ENCODE results near the gene ZNF22.
A peak's percentile ranks its signal among the peaks of the same experiment; 100 is the strongest.

ZNF22 gene

DNA sequence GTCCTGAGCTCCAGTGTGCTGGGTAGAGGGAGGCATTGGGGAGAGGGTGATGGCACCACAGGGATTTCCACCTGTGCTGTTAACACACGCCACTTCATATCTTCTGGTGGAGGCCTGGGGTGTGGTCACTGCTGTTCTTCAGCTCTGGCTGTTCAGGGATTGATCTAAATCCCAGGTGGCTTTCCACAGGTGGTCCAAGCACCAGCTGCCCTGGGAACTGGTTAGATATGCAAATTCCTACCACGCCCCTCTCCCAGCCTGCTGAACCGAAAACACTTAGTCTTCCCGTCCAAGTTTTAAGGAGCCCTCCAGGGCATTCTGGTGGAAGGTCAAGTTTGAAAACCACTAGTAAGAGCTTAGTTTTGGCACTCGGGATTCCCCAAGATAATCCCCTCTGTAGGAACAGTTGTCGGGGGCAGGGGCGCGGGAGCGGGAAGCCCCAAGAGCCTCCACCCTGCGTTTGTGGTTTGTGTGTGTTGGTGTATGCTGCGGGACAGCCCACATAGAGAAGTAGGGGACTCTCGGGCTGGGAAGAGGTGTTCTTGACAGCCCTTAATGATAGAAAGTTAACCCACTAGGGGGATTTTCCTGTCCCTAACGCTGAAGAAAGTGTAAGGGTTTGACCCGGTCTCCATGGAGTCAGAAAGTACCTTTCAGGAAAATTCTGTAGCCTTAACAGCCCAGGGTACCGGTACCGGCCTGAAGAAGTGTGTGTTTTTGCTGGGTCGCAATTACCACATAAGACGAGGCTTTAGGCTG is 27.2 kb upstream of the ZNF22 start:
- Histone ChIP-seq H3K4me1 (ENCODE audit: control insufficient read depth, insufficient read depth, low read length) (peaks cover 50% of the 10 kb centered on the region), H3K4me3 (ENCODE audit: low read depth, low read length) (peak overlapping the region; percentile 11; the same call in 1 of the 2 replicates), H3K9ac (ENCODE audit: low read length) (no peak overlapping the region), H3K27ac (ENCODE audit: low read depth, low read length) (no peak overlapping the region), H3K9me3 (ENCODE audit: control insufficient read depth, insufficient read depth, low read depth, low read length) (no peaks in the 10 kb centered on the region), H3K27me3 (ENCODE audit: control insufficient read depth, insufficient read depth, low read length) (no peaks in the 10 kb centered on the region), H3K36me3 (ENCODE audit: control insufficient read depth, insufficient read depth, low read length) (peaks cover 9% of the 10 kb centered on the region)

DNA sequence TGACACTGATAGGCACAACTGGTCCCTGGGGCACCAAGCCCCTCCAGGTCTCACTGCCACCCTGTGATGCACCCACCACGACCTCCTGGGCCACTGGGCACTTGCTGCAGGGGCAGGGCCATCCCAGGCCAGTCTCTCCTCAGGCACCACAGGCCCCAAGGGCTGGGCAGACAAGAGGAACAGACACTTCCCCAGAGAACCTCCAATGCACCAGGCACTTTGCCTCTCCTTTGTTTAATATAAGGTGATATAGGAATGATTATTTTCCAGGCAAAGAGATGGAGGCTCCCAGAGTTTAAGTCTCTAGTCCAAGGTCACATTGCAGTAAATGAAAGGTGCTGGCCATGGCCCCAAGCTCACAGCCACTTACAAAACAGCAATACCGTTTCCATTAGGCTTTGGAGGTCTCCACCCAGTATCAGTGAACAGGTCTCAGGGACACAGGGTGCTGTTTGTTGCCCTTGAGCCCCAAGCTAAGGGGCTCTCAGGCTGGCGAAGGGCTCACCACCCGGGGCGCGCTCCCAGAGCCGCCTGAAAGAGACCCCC is 26.6 kb upstream of the ZNF22 start:
- peak overlapping the region; percentile 74; the same call in 1 of the 2 replicates for H3K27ac ChIP-seq (ENCODE audit: low read depth, low read length)
- peak overlapping the region; percentile 75 for H3K4me3 ChIP-seq (ENCODE audit: low read depth, low read length)
- H3K4me1 ChIP-seq (ENCODE audit: control insufficient read depth, insufficient read depth, low read length): peaks cover 56% of the 10 kb centered on the region
- peaks cover 9% of the 10 kb centered on the region for H3K36me3 ChIP-seq (ENCODE audit: control insufficient read depth, insufficient read depth, low read length)
- H3K9me3 ChIP-seq (ENCODE audit: control insufficient read depth, insufficient read depth, low read depth, low read length): no peaks in the 10 kb centered on the region
- H3K27me3 ChIP-seq (ENCODE audit: control insufficient read depth, insufficient read depth, low read length): no peaks in the 10 kb centered on the region
- H3K9ac ChIP-seq (ENCODE audit: low read length): peak overlapping the region; percentile 45

DNA sequence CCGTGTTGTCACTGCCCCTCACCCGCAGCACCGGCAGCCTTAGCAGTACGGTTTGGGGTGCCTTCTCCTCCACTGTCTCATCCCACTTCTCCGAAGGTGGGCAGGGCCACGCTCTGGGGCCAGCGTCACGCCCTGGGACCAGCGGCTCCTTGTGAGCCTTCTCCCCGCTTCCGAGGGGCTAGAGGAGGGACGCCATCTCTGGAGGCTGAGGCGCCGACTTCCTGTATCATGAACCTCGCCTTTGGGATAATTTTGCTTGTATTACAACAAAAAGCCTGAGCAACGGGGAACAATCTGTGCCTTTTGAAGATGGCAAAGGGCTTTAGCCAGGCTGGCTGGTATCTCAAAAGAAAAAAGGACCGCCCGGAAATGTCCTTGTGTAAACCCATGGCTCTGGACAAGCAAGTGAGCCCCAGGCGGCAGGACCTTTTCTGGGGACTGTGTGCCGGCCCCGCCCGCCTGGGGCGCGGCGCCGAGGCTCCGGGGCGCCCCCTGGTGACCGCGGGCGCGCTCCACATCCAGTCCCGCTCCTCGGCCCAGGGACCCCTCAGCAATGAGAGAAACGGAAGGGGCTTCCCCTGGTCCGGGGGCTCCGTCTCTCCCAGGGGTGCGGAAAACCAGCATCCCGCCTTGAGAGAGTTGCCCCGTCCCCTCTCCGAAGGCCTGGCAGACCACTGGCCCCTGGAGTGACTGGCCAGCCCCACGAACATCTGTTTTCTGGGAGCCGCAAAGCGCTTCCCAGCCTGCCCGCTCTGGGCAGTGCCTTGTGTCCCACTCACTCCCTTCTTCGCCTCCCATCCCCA is 25.9 kb upstream of the ZNF22 start:
- H3K36me3 ChIP-seq (ENCODE audit: control insufficient read depth, insufficient read depth, low read length): peaks cover 6% of the 10 kb centered on the region
- H3K4me1 ChIP-seq (ENCODE audit: control insufficient read depth, insufficient read depth, low read length): peaks cover 63% of the 10 kb centered on the region
- peak overlapping the region; percentile 75 for H3K4me3 ChIP-seq (ENCODE audit: low read depth, low read length)
- H3K9ac ChIP-seq (ENCODE audit: low read length): peak overlapping the region; percentile 79
- peak overlapping the region; percentile 74; the same call in 1 of the 2 replicates for H3K27ac ChIP-seq (ENCODE audit: low read depth, low read length)
- no peaks in the 10 kb centered on the region for H3K9me3 ChIP-seq (ENCODE audit: control insufficient read depth, insufficient read depth, low read depth, low read length)
- no peaks in the 10 kb centered on the region for H3K27me3 ChIP-seq (ENCODE audit: control insufficient read depth, insufficient read depth, low read length)

DNA sequence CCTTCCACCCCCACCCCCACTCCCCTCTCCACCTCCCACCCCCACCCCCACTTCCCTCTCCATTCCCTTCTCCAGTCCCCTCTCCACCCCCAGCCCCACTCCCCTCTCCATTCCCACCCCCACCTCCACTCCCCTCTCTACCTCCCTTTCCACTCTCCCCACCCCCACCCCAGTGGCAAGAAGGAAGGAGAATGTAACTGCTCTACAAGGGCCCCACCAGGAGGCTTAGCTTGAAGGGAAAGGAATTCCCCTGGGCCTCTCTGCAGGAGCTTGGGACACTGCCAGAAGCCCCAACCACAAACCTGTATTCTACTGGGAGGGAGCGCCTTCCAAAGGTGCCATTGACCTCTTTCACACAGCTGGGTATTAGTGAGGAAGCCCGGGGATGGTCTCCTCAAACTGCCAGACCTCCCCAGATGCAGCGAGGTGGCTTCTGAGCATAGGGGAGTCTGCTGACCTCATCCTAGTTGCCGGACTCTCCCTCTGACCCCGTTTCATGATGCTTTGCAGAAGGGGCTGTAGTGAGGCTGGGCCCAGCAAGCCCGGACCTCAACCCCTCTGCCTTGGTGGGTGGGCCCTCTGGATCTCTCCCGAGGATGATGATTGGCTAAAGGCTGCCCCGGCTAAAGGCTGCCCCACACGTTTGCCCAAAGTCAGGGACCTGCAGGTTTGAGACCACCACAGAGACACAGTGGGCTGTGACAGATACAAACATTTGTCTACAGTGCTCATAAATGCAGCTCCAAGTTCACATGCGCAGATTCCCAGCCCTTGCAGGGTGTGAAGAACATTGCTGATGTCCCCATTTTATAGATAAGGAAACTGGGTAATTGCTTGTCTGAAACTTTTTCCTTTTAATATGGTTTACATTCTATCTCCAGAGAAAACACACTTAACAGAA is 25.0 kb upstream of the ZNF22 start:
- peak overlapping the region; percentile 14 for H3K9ac ChIP-seq (ENCODE audit: low read length)
- no peaks in the 10 kb centered on the region for H3K9me3 ChIP-seq (ENCODE audit: control insufficient read depth, insufficient read depth, low read depth, low read length)
- no peak overlapping the region; the same call in 1 of the 2 replicates for H3K27ac ChIP-seq (ENCODE audit: low read depth, low read length)
- no peaks in the 10 kb centered on the region for H3K27me3 ChIP-seq (ENCODE audit: control insufficient read depth, insufficient read depth, low read length)
- H3K4me3 ChIP-seq (ENCODE audit: low read depth, low read length): peak overlapping the region; percentile 75
- H3K36me3 ChIP-seq (ENCODE audit: control insufficient read depth, insufficient read depth, low read length): peaks cover 4% of the 10 kb centered on the region
- H3K4me1 ChIP-seq (ENCODE audit: control insufficient read depth, insufficient read depth, low read length): peaks cover 72% of the 10 kb centered on the region

GRCh38 chr10:44976352-44977198 is 24.1 kb upstream of the ZNF22 start:
- Histone ChIP-seq H3K4me3 (ENCODE audit: low read depth, low read length) (no peak overlapping the region), H3K27me3 (ENCODE audit: control insufficient read depth, insufficient read depth, low read length) (no peaks in the 10 kb centered on the region), H3K36me3 (ENCODE audit: control insufficient read depth, insufficient read depth, low read length) (no peaks in the 10 kb centered on the region), H3K9me3 (ENCODE audit: control insufficient read depth, insufficient read depth, low read depth, low read length) (no peaks in the 10 kb centered on the region), H3K27ac (ENCODE audit: low read depth, low read length) (no peak overlapping the region), H3K9ac (ENCODE audit: low read length) (no peak overlapping the region), H3K4me1 (ENCODE audit: control insufficient read depth, insufficient read depth, low read length) (peaks cover 76% of the 10 kb centered on the region)

DNA sequence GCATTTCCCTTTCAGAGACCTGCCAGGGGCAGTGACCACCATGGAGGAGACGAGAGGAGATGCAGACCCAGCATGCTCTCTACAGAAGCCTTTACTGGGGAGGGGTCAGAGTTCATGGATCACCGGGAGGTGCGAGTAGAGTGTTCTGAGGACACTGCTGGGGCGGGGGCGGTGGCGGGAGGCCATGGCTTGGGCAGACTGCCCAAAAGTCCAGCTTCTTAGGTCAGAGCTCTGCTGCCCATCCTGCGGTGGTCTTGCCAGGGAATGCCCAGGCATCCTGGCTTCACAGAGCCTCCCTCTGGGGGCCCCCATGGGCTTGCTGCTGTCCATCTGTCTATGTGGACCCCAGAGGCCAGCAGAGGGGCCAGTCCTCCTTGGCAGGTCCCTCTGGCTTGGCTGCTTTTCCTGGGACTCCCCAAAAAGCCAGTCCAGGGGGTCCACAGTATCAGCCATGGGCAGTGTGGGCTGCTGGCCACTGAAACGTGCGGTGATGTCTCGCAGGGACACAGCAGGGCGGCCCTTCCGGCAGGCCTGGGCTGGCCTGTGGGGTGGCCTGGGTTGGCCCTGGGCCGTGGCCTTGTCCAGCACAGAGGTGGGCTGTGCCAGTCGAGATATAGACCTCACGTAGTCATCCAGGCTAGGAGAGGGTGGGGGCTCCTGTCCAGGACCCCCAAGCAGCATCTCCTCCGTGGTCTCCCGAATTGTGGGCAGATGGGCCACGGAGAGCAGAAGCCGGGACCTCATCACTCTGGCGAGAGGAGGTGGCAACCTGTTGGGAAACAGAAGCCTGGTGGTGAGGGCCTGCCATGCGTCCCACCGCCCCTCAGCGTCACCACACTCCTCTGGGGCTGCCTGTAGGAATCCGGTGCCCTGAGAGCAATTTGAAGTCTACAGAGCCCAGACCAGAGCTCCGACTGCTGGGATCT is 23.2 kb upstream of the ZNF22 start:
- Histone ChIP-seq H3K4me3 (ENCODE audit: low read depth, low read length) (peak overlapping the region; percentile 36; the same call in 1 of the 2 replicates), H3K36me3 (ENCODE audit: control insufficient read depth, insufficient read depth, low read length) (no peaks in the 10 kb centered on the region), H3K9ac (ENCODE audit: low read length) (no peak overlapping the region), H3K4me1 (ENCODE audit: control insufficient read depth, insufficient read depth, low read length) (peaks cover 76% of the 10 kb centered on the region), H3K27me3 (ENCODE audit: control insufficient read depth, insufficient read depth, low read length) (no peaks in the 10 kb centered on the region), H3K9me3 (ENCODE audit: control insufficient read depth, insufficient read depth, low read depth, low read length) (no peaks in the 10 kb centered on the region), H3K27ac (ENCODE audit: low read depth, low read length) (no peak overlapping the region)

- H3K4me3 ChIP-seq (ENCODE audit: low read depth, low read length): peak overlapping the region; percentile 36; the same call in 1 of the 2 replicates
- no peaks in the 10 kb centered on the region for H3K9me3 ChIP-seq (ENCODE audit: control insufficient read depth, insufficient read depth, low read depth, low read length)
- H3K27ac ChIP-seq (ENCODE audit: low read depth, low read length): peak overlapping the region; percentile 22; the same call in 1 of the 2 replicates
- no peaks in the 10 kb centered on the region for H3K27me3 ChIP-seq (ENCODE audit: control insufficient read depth, insufficient read depth, low read length)
- no peak overlapping the region for H3K9ac ChIP-seq (ENCODE audit: low read length)
- H3K36me3 ChIP-seq (ENCODE audit: control insufficient read depth, insufficient read depth, low read length): no peaks in the 10 kb centered on the region
- peaks cover 70% of the 10 kb centered on the region for H3K4me1 ChIP-seq (ENCODE audit: control insufficient read depth, insufficient read depth, low read length)
These were observed 22.5 kb upstream of the ZNF22 start for GRCh38 chr10:44978213-44978569.

- Histone ChIP-seq H3K36me3 (ENCODE audit: control insufficient read depth, insufficient read depth, low read length) (no peaks in the 10 kb centered on the region), H3K4me3 (ENCODE audit: low read depth, low read length) (peak within 1 kb of the TSS; percentile 36; the same call in 1 of the 2 replicates), H3K9ac (ENCODE audit: low read length) (no peak within 1 kb of the TSS), H3K4me1 (ENCODE audit: control insufficient read depth, insufficient read depth, low read length) (peaks cover 65% of the 10 kb centered on the region), H3K9me3 (ENCODE audit: control insufficient read depth, insufficient read depth, low read depth, low read length) (no peaks in the 10 kb centered on the region), H3K27me3 (ENCODE audit: control insufficient read depth, insufficient read depth, low read length) (no peaks in the 10 kb centered on the region), H3K27ac (ENCODE audit: low read depth, low read length) (peak within 1 kb of the TSS; percentile 22; the same call in 1 of the 2 replicates)
These were observed 22.0 kb upstream of the ZNF22 start, which contains the start of gene DEPP1 for GRCh38 chr10:44978570-44979280. DEPP1 (minus strand) TSS chr10:44978809; CDS start chr10:44978030, 779 bp downstream.
